SW480 (cell line): ENCODE data around the gene TMEM150C.
A peak's percentile ranks its signal among the peaks of the same experiment; 100 is the strongest.
"Not testable (repeated sequence)": the region's sequence is repeated elsewhere in the genome, so short reads cannot be mapped to it uniquely, and the experiment has no call there.

Experiments
- DNase-seq: peaks from one replicate; pipeline ENCODE4 v3.0.0-alpha.2; 2016; ENCODE audit warnings: low spot score

Gene TMEM150C

DNA sequence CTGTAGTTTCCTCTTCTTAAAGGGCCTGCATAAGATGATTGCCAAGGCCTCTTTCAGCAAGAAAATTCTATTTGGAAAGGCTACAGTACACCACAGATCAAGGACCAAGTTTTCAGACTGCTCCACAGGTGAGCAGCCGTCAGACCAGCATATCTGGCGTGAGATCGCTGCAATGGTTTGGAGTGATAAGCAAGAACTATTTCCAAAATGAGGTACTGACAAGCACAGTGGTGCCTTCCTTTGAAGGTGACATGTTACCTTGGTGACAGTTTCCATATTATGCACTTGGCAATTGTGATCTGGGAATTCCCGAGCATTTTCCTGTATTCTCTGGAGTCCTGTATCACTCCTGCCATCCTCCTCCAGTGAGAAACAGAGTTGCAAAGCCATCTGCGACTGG is 7.3 kb upstream of the TMEM150C start:
- DNase-seq: no peak

DNA sequence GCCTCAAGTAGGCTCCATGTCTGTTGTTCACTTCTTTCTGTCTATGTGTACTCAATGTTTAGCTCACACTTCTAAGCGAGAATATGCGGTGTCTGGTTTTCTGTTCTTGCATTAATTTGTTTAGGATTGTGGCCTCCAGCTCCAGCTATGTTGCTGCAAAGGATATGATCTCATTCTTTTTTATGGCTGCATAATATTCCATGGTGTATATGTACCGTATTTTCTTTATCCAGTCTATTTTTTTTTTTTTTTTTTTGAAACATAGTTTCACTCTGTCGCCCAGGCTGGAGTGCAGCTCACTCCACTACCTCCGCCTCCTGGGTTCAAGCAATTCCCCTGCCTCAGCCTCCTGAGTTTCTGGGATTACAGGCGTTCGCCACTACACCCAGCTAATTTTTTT is 5.7 kb upstream of the TMEM150C start:
- no peak for DNase-seq

DNA sequence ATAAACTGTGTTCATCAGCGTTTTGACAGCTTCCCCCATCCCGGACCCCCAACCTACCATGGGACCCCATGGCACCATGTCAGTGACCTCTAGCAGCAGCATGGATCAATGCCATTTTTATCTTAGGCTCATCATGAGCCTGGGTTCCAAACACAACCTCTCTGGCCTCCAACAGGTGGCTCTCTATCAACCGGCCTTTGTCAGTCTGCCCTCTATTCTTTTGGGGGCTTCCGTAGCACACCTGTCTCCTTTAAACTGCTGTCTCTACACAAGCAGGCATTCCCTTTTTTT is 721 bp upstream of the TMEM150C start:
- DNase-seq: no peak

DNA sequence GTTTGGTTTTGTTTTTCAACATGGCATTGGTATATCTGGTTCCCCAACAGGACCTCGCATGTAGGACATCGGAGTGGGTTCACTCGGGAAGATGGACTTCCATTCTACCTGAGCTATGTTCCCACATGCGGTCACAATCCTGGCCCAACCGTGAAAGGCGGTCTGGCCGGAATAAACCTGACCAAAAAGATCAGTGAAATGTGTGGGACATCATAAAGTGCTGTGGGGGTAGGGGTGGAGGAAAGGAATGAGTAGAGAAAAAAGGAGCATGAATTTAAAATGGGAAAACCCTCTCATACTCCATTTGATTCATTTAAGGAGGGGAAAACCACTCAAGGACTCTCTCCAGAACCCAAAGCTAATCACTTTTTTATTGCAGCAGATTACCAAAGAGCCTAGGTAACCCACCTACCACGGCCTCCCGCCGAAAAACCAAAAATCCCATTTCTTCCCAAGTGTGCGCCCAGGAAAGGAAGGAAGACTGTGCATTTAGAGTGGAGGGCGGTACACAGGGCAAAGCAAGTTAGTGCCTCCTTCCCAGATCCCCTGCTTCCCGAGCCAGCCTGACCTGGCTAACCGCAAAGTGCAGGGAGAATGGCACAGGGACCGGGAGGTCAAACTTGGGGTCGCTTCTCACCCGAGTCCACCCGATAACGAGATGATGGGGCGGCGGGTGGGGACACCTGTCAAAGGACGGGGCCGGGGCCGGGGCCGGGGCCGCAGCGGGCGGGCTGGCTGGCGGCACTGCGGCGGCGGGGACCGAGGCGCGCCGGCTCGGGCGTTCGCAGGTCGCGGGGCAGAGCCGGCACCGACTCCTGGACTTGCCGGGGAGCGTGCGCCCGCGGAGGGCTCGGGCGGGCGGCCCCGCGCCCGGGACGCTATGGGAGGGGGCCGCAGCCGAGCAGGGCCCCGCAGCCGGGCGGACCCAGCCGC is 669 bp downstream of the TMEM150C start:
- no peak for DNase-seq

DNA sequence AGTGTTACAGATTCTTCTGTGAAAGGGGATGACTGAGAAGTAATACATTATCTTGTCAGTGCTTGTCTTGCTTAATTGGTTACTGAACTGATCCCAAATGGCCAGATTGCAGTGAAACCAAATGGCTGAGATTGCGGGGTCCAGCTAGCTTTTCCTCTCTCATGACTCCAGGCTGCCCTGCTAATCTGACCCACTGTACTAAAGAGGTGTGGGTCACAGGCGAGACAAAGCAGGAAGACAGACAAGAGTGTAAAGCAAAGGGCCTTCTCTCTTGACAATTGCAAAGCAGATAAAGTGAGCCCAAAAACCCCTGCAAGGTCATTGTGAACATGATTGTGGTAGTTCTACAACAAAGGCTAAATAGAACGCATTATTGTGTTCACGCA is 2.1 kb downstream of the TMEM150C start:
- DNase-seq: no peak

DNA sequence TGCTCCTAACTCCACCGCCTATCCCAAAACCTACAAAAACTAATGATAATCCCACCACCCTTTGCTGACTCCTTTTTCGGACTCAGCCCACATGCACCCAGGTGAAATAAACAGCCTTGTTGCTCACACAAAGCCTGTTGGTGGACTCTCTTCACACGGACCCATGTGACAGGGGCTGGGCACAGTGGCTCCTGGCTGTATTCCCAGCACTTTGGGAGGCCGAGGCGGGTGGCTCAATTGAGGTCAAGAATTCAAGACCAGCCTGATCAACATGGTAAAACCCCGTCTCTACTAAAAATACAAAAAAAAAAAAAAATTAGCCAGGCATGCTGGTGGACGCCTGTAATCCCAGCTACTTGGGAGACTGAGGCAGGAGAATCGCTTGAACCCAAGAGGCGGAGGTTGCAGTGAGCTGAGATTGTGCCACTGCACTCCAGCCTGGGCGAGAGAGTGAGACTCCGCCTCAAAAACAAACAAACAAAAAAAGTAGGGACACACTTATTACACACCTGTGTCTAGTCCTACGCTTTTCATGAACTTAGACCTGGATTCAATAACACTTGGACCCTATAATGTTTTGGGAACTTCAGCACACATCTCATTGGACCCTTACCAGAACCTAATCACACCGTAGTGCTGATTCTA is 2.6 kb downstream of the TMEM150C start:
- not testable (repeated sequence) for DNase-seq

DNA sequence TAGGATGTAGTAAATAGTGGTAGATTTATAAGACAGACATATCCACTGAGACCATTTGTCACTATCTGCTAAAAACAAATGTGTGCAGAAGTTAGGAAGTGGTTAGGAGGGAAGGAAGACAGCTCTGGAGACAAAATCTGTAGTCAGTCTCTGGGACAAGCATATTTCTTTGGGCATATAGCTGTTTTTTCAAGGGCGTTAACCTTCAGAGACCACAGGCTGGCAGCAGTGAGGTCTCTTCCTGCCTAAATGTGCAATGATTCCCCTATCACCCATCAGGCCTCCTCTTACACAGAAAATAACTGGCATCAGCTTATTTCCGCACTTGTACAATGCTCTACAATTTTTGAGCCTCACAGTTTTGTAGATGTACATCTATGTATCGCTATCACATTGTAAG is 6.5 kb downstream of the TMEM150C start:
- DNase-seq: no peak

DNA sequence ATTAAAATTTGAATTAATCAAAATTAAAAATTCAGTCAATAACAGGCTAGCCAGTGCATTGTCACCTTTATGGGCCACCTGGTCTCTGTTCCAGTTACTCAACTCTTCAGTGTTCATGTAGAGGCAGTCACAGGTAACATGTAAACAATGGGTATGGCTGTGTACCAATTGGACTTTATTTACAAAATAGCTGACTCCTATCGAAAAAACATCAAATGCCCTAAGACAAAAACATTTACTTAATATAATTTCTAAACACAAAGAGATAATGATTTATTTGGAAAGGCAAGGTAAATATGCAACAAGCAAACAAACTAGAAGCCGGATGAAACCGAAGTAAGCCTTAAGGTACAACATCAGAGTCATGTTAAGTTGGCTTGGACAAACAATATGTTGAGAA is 8.8 kb downstream of the TMEM150C start:
- DNase-seq: no peak

DNA sequence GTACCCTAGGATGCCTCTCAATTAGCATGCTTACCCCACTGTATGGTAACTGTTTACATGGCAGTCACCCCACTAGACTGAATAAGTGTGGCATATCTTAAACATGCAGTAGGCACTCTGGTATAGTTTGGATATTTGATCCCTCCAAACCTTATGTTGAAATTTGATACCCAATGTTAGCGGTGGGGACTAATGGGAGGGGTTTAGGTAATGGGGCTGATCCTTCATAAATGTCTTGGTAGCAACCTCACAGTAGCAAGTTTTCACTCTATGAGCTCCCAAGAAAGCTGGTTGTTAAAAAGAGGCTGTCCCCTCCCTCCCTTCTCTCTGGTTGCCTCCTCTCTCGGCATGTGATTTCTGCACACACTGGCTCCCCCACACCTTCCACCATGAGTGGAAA is 10.1 kb downstream of the TMEM150C start:
- no peak for DNase-seq

DNA sequence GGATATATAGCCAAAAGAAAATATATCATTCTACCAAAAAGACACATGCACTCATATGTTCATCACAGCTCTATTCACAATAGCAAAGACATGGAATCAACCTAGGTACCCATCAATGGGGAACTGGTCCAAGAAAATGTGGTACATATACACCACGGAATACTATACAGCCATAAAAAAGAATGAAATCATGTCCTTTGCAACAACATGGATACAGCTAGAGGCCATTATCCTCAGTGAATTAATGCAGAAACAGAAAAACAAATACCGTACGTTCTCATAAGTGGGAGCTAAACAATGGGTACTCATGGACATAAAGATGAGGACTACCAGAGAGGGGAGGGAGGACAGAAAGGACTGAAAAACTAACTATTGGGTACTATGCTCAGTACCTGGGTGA is 13.9 kb downstream of the TMEM150C start:
- not testable (repeated sequence) for DNase-seq

DNA sequence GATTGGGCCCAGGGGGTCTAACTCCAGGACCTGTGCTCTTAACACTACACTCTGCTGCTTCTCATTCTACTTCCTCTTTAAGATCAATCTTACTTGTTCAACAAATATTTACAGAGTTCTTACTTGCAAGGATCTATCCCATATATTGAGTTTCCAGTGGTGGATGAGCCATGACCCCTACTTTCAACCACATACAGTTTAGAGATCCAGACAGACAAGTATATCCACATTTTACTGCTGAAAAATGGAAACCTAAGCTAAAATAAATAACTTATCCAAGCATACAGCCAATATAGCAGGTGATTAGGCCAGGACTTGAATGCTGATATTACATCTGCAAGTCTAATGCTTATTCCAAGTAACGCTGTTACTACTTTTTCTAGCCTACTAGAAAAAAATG is 18.7 kb downstream of the TMEM150C start:
- DNase-seq: no peak

DNA sequence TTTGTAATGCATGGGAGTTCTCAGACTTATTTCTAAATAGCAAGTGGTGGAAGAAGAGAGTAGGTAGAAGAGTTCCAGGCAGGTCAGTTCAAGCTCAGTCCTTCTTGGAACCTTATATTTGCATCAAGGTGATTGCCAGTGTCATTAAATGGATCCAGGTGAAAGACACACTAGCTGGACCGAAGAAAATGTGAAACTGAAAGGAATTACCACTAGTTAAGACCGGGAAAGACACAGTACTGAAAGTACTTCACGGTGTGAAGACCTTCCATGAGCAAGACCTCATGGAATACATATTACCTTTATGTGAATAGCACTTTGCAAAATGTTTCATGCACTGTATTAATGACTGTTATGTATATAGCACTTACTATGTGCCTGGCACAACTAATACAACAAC is 19.1 kb downstream of the TMEM150C start:
- DNase-seq: no peak

DNA sequence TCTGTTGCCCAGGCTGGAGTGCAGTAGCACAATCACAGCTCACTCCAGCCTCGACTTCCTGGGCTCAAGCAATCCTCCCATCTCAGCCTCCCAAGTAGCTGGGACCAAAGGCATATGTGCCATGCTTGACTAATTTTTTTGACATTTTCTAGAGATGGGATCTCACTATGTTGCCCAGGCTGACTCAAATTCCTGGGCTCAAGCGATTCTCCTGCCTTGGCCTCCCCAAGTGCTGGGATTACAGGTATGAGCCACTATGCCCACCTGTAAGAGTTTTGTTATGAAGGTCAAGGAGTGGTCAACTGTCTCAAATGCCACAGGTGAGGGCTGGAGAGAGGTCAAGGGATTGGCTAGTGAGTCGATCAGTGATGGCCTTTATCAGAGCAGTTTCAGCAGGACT is 32.5 kb downstream of the TMEM150C start:
- no peak for DNase-seq

DNA sequence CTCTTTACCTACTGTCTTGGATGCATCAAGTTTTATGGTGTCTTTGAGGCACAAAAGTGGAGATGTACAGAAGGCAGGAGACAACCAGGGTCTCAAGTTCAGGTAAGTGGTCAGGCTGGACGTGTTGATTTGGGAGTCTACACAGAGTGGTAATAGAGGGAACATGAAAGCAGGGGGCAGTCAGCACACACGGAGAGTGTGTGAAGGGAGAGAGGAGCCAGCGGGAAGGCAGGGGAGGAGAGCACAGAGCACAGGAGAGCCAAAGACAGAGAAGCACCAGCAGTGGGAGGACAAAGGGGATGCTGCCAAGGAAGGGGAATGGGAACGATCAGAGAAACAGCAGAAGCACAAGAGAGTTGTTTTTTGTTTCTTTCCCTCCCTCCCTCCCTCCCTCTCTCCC is 32.9 kb downstream of the TMEM150C start:
- DNase-seq: no peak

DNA sequence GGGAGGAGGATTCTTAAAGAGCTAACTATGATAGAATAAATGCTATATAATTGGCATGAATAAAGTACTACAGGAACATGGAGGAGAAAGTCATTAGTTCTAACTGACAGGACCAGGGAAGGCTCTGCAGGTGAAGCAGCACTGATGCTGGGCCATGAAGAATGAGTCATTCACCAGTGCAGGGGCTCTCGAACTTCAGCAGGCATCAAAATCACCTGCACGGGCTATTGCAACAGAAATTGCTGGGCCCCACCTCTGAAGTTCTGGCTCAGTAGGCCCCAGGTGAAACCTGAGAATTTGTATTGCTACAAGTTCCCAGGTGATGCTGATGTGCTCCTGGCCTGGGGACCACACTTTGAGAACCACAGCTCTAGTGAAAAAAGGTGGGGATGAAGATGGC is 33.7 kb downstream of the TMEM150C start:
- DNase-seq: peak; percentile 13

DNA sequence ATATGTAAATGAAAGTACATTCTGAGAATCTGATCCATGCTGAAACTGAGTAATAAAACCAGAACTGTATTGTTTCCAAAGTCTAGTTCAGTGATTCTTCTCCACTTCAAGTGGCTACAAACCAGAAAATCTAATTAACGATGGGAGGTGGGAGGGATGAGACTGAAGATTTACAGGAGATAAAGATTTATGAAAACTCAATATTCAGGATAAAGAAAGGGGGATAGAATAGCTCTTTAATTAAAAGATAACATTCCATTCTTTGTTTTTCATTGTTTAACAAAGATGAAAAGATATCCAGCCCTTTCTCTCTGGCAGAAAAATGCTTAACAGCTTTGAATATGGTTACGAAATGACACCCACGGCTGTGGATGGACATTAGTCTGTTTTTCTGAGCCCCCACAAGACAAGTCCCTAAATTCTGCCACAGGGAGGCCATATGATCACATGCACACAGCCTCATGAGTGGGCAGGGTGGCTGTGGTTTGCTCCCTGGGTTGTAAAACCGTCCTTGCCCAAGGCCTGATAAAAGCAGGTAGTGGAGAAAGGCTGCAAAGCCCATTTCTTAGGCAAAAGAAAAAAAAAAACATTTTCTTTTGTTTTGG is 36.4 kb downstream of the TMEM150C start:
- no peak for DNase-seq

DNA sequence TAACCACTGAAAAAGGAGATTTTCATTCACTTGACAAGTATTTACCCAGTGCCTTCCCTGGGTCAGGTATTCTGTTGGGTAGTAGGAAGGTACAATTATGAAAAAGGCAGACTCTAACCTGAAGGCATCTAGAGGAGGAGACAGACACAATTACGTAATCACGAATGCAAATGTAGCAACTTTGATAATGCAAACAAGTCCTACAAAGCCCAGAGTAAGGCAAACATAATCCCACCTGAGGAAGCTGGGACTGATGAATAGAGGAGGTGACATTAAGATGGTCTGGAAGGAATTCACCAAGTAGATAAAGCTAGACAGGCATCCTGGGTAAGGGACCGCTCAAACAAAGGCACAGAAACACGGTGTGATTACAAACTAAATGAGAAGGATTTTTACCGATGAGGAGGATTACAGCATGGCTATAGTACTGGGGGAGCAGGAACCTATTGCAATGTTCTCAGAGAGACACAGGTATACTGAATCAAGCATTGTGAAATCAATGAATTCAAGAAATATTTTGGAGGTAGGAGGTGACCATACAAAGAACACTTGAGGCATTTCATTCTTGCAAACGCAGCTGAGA is 37.1 kb downstream of the TMEM150C start:
- DNase-seq: no peak

DNA sequence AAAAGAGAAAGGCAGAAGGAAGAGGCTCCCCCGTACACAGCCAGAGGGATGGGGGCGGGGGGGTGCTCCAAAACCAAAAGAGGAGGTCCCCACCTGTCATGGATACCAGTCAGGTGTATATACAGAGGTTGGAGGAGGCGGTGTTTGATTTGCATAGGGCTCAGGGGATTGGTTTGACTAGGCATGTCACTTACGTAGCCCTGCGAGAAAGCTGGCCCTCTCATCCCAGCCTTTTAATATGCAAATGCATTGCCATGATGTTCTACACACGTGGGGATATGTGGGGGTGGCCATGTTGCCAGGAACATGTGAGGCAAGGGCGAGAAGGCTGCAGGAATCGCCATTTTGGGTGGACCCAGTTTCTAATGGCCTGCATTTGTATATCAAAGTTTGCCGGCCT is 38.6 kb downstream of the TMEM150C start:
- DNase-seq: no peak

DNA sequence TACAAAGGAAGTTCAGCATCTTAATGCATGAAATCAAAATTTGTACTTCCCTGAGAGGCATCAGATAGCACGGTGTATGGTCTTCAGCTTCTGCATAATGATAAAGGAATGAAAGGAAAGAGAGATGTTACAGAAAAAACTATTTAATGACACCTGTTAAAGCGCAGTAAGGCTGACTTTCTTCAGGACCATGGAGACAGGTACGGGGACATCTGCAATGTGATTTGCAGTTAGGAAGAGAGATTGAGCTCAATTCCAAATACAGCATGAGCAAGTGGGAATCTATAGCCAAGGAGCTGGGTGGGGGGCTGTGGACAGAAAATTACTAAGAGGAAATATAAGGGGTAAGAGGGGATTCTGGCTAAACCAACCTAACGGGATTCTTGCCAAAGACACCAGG is 39.3 kb downstream of the TMEM150C start:
- no peak for DNase-seq

DNA sequence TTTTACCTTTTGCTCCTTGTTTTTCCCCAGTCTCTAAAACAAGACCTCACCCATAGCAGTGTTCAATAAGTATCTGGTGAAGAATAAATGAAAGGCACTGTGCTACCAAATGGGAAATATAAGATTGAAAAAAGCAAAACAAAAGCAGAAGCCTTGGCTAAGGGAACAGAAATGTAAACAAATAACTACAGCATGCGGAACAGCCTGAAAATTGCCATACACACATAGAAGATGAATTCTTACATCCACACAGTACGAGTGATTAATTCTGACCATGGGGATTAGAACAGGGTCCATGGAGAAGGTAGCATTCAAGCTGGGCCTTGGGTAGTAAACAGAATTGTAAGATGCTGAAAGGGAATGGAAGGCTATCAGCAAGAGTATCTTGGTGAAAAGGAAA is 40.5 kb downstream of the TMEM150C start:
- no peak for DNase-seq

DNA sequence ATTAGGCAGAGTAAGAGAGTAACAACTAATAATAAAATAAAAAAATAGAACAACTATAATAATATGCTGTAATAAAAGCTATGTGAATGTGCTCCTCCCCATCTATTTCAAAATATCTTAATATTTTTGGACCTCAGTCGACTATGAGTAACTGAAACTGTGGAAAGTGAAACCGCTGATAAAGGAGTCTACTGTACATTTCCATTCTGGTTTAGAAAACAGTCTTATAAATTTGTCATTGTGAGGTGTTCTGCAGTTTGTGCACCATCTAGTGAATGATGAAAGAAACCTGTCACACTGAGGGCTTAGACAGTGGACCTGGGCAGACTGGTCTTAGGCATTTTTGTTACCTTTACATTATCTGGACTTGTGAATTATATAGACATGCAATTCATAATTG is 42.0 kb downstream of the TMEM150C start:
- no peak for DNase-seq

DNA sequence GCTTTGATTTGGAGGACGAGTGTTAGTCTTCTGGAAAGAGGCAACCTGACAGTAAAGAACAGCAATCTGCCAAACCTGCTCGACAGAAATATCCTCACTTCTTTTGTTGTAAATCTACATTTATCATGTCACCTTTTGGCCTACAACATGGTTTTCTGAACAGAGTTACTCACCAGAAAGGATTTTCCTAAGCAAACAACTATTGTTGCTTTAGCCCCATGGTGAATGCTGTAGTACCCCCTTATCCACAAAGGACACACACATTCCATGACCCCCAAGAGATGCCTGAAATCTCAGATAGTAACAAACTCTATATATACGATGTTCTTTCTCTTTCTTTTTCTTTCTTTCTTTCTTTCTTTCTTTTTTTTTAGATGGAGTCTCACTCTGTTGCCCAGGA is 42.7 kb downstream of the TMEM150C start:
- DNase-seq: no peak

DNA sequence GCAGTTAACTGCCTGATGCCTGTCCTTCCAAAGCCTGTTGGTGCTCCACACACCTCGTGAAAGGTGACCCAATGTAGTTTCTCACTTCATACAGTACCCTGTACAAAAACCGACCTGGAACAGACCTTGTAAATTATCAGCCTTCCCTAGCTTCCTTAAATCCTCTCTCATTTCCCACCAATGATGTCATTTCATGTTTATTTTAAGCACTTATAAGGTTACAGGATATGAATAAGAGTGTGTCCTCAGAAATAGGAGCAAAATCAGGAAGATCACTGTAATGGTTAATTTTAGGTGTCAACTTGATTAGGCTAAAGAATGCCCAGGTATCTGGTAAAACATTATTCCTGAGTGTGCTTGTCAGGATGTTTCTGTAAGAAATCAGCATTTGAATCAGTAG is 44.7 kb downstream of the TMEM150C start:
- no peak for DNase-seq
